NCI-H2171 (cell line): ENCODE results near the gene PDE4C.

ENCODE experiments used
- DNase-seq: peaks from one replicate; lab custom pipeline; 2025; lab: John Stamatoyannopoulos, UW

Gene PDE4C

DNA sequence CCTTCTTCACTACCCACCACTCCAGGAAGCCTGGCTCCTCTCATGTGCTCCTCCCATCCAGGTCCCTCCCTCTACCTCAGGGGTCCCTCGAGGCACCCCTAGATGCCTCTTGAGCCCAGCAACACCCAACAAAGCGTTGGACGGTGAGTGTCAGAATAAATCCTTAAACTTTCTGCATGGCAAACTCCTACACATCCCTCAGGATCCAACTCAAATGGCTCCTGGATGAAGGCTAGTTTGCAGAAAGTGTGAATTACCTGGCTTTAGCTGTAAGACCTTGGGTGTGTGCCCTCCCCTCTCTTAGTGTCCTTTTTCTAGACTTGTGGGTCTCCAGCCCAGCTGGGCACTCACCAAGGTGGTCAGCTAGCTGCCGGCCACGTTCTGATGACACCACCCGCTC is 27.9 kb downstream of the PDE4C start:
- no peak for DNase-seq

DNA sequence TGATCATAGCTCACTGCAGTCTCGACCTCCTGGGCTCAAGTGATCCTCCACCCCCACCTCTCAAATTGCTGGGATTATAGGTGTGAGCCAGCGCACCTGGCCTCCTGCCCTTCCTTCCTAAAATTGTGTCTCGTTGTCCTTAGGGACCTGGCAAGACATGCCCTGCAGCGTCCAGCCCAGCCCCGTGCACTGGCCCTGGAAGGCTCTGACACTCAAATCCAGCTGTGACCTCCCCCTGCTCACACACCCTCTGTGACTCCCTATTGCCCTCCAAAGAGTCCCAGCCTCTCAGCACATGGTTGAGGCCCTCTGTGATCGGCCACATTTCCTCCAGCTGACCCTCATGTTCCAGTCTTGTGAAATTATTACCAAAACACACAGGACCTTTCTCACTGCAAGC is 28.3 kb downstream of the PDE4C start:
- DNase-seq, result no peak

DNA sequence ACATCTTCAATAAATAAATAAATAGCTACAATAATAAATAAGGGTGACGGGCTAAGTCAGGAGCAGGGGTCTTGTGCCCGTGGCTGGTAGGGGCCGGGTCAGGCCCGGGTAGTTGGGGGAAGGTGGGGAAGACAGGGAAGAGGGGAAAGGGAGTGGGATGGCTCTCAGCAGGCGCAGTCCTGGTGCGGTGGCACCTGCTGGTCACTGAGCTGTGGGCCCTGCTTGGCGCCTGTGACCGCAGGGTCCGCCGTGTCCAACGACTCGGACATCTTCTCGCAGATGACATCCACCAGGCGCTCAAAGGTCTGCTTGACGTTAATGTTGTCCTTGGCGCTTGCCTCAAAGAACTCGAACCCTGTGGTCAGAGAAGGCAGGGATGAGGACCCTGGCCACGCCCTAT is 28.9 kb downstream of the PDE4C start:
- DNase-seq, result no peak

DNA sequence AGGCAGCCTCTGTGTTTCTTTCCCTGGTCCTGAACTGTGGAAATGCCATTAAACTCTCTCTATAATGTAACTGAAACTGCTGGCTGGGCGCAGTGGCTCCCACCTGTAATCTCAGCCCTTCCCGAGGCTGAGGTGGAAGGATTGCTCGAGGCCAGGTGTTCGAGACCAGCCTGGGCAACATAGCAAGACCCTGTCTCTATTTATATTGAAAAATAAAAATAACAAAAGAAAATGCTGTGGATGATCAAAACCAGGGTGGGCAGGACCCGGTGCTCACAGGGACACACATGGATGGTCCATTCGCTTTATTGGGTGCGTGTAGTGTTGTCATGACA is 29.8 kb downstream of the PDE4C start:
- no peak for DNase-seq

DNA sequence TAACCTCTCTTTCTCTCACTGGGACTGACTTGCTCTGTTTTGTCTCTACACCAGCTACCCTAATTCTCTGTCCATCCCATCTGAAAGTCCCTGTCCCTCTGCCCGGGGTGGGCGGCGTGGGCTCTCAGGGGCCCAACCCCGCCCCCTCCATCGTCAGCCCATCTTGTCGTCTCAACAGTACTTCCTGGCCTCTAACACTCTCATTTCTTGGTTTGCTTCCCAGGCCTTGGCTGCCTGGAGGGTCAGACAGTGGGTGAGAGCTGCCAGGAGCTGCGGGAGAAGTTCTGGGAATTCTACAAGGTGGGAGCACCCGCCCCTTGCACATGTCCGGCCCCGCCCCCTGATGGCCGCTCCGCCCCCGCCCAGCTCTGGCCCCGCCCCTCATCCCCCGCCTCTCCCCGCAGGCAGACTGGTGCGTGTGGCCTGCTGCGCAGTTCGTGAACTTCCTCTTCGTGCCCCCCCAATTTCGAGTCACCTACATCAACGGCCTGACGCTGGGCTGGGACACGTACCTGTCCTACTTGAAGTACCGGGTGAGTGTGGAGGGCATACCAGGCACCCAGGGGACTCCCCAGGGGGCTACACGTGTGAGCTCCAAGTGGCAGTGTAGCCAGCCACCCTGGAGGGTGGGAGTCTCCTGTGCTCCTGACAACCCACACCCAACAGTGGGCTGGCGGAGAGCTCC is 31.5 kb downstream of the PDE4C start:
- DNase-seq, result no peak

DNA sequence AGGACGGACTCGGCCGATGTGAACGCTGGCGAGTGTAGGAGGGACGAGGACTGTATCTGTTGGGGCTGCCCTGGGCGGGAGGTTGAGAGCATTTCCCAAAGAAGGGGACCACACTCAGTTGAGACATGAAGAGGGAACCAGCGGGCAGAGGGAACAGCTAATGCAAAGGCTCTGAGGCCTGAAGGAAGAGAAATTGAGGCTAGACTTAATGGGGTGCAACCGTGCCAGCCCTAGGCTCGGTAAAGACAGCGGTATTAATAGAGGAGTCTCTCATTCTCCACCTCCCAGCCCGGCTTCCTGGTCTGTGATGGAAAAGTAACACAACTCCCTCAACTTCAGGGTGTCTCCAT is 32.1 kb downstream of the PDE4C start:
- DNase-seq, result no peak

DNA sequence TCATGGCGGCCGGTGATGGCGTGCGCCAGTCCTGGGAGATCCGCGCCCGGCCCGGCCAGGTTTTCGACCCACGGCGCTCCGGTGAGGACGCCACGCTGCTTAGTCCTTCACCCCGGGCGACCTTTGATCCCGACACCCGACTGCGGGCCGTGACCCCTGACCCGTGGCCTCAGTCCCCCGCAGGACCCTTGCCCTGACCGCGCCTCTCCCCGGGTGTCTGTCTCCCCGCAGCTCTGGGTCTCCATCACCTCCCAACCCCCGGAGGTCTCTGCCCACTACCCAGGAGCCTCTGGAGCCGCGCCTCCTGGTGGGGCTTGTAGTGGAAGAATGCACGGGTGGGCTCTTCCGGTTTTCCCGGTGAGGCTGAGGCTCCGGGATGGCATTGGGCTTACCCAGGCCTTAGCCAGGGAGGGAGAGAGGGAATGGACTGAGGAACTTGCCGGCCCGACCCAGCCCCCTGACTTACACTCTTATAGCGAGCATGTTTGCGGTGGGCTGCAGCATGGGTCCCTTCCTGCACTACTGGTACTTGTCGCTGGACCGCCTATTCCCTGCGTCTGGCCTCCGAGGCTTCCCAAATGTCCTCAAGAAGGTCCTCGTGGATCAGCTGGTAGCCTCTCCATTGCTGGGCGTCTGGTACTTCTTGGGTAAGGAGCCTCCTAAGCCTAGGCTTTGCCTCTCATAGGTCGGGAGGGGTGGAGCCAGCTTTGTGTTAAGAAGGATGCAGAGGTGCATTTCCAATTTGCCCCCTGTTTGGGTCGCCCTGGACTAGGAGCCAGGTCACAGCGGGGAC is 32.7 kb downstream of the PDE4C start:
- no peak for DNase-seq

DNA sequence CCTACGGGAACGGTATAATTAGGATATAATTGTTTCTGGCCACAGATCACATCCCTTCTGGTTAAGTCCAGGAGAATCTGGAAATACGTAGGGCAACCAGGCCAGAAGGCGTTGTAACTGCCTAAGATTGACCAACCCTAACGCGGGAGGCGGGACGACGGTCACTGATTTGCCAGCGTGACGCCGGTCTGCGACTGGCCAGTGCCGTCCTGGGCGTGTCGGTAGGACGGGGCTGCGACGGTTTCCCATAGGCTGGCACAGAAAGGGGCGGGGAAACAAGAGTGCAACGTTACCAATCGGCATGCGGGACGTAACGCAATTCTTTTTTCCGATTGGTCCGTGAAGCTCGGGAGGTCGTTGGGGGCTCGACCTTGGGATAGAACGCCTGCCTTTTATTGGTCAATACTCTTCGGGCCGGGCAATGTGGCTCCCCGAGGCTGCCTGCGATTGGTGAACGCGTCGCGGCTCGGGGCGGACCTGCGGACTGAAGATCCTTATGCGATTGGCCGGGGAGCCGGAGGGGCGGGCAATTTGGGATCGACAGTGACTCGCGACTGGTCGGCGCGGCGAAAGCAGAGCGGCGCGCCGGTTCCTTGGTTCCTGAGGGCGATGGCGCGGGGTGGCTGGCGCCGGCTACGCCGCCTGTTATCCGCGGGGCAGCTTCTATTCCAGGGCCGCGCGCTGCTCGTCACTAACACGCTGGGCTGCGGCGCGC is 33.4 kb downstream of the PDE4C start, which contains the start of gene MPV17L2:
Gene MPV17L2, plus strand, starts transcription at position 546 of the 715 bp plus-strand sequence. Its CDS starts 64 bp downstream, at position 610.
- peak; percentile 99 for DNase-seq

DNA sequence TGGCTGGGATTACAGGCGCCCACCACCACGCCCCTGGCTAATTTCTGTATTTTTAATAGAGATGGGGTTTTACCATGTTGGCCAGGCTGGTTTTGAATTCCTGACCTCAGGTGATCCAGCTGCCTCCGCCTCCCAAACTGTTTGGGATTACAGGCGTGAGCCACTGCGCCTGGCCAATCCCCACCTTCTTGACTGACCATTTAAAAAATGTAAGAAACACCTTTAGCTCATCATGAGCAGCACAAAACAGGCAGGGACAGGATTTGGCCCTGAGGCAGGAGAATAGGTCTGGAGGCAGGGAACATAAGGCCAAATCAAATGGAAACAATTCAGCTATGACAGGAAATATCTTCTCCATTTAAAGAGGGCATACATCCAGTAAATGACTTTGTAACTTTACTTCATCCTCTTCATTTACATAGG is 34.6 kb downstream of the PDE4C start:
- no peak for DNase-seq

DNA sequence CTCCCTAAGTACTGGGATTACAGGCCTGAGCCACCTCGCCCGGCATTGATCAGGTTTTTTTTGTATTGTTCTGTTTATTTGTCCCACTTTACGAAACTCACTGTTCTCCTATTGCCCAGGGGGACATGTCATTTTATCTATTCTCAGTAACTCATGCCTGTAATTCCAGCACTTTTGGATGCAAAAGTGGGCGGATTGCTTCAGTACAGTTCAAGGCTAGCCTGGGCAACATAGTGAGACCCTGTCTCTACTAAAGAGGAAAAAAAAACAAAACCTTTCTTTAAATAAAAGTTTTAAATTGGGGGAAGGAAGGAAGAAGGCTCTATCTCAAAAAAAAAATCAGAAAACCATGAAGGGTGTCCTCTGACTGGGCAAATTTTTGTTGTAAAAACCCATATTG is 36.0 kb downstream of the PDE4C start:
- DNase-seq, result no peak

DNA sequence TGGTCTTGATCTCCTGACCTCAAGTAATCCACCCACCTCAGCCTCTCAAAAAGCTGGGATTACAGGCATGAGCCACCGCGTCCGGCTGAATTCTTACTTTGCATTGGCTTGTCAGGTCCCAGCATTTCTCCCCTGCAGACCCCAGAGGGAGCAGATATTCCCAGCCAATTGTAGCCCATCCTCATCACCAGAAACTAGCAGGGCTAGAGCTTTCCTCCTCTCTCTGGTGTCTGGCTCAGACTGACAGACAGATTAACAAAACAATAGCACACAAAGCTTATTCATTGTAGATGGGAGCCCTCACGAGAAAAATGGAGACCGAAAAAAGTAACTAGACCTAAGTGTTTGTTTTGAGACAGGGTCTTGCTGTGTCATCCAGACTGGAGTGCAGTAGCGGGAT is 40.7 kb downstream of the PDE4C start:
- no peak for DNase-seq

DNA sequence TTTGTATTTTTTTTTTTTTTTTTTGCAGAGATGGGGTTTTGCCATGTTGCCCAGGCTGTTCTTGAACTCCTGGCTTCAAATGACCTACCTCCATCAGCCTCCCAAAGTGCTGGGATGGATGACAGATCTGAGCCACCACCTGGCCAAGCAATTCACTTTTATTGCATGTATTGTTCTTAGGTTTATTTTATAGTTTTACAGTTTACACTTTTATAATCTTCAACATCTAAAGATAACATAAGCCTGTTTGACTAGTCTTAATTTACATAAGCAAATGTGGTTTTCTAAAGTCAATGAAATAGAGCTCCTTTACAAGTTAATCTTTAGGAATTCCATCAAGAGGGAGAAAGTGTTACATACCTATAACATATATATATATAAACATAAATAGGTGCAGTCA is 42.7 kb downstream of the PDE4C start:
- DNase-seq, result no peak

DNA sequence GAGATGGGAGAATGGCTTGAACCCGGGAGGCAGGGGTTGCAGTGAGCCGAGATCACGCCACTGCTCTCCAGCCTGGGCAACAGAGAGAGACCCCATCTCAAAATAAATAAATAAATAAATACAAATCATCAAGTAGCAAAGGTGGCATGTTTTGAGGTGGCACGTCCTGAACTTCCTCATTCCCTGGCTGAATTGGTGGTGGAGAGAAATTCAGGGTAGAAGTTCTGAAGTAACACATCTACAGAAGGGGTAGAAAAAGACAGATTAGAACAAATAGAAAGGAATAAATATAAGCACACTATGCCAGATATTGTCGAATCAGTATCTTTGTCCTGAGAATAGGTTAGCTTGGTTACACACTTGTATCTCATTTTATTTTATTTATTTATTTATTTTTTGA is 46.3 kb downstream of the PDE4C start:
- no peak for DNase-seq

DNA sequence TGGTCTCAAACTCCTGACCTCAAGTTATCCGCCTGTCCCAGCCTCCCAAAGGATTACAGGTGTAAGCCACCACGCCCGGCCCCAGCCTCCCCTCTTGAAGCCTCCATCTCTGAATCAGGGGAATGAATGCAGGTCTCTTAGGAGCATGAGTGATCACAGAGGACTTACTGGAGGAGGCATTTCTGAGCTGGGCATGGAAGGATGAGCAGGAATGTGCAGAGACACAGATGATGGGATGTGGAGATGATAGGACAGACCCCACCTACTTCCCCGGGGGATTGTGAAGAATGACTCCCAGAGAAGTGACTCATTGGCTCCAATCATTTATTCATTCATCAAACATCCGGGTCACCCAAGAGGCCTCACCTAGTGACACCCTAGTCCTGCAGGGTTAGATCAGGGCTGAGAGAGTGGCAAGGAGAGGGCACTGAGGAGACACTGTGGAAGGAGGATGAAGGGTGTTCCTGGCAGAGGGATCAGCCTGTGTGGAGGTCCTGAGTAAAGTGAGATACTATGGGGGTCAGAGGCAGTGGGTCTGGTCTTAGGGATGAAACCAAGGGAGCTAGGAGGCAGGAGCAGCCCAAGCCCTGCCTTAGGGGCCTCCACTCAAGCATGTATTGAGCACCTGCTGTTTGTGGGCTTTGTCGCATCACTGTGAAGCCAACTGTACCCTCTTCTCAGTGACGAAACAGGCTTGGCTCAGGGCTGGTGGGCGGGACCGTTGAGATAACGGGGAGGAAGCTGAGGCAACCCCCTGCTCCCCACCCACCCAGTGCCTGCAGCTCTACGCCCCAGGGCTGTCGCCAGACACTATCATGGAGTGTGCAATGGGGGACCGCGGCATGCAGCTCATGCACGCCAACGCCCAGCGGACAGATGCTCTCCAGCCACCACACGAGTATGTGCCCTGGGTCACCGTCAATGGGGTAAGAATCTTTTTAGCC is 49.6 kb downstream of the PDE4C start:
- DNase-seq, result no peak

DNA sequence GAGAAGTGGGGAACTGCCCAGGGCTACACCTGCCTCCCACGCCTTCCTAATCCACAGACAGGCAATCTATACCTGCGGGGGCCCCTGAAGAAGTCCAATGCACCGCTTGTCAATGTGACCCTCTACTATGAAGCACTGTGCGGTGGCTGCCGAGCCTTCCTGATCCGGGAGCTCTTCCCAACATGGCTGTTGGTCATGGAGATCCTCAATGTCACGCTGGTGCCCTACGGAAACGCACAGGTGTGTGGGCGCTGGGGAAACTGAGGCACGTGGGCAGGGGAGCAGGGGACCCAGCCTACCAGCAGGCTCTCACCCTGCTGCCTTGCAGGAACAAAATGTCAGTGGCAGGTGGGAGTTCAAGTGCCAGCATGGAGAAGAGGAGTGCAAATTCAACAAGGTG is 51.3 kb downstream of the PDE4C start:
- no peak for DNase-seq
